ENCODE results near the gene CFAP61.

Gene CFAP61

GRCh38 chr20:20395903-20396568, 343.7 kb downstream of the CFAP61 start:
- Histone ChIP-seq H3K9ac (ENCODE audit: low read depth, low read length) (no peak overlapping the region), H3K4me1 (ENCODE audit: insufficient read depth, low read length) (no peaks in the 10 kb centered on the region; the same call in 1 of the 2 replicates), H3K27ac (ENCODE audit: low read length) (no peak overlapping the region), H3K9me3 (ENCODE audit: insufficient read depth, low read depth, low read length) (no peaks in the 10 kb centered on the region), H3K27me3 (ENCODE audit: insufficient read depth, low read length) (peaks cover 9% of the 10 kb centered on the region), H3K4me3 (ENCODE audit: low read length) (no peak overlapping the region), H3K36me3 (ENCODE audit: insufficient read depth, low read depth, low read length) (no peaks in the 10 kb centered on the region)

- no peak overlapping the region for H3K4me3 ChIP-seq (ENCODE audit: low read length)
- H3K36me3 ChIP-seq (ENCODE audit: insufficient read depth, low read depth, low read length), result no peaks in the 10 kb centered on the region
- peaks cover 9% of the 10 kb centered on the region for H3K27me3 ChIP-seq (ENCODE audit: insufficient read depth, low read length)
- no peaks in the 10 kb centered on the region for H3K9me3 ChIP-seq (ENCODE audit: insufficient read depth, low read depth, low read length)
- H3K27ac ChIP-seq (ENCODE audit: low read length), result no peak overlapping the region
- H3K9ac ChIP-seq (ENCODE audit: low read depth, low read length), result no peak overlapping the region
- no peaks in the 10 kb centered on the region; the same call in 1 of the 2 replicates for H3K4me1 ChIP-seq (ENCODE audit: insufficient read depth, low read length)
These were observed 344.5 kb downstream of the CFAP61 start for GRCh38 chr20:20396794-20397193.

- no peak overlapping the region for H3K27ac ChIP-seq (ENCODE audit: low read length)
- no peaks in the 10 kb centered on the region; the same call in 1 of the 2 replicates for H3K4me1 ChIP-seq (ENCODE audit: insufficient read depth, low read length)
- H3K27me3 ChIP-seq (ENCODE audit: insufficient read depth, low read length), result peaks cover 9% of the 10 kb centered on the region
- no peak overlapping the region for H3K4me3 ChIP-seq (ENCODE audit: low read length)
- H3K9ac ChIP-seq (ENCODE audit: low read depth, low read length), result no peak overlapping the region
- H3K36me3 ChIP-seq (ENCODE audit: insufficient read depth, low read depth, low read length), result no peaks in the 10 kb centered on the region
- no peaks in the 10 kb centered on the region for H3K9me3 ChIP-seq (ENCODE audit: insufficient read depth, low read depth, low read length)
These were observed 345.8 kb downstream of the CFAP61 start for GRCh38 chr20:20398123-20398522.

GRCh38 chr20:20399531-20400500, 347.5 kb downstream of the CFAP61 start:
- peaks cover 9% of the 10 kb centered on the region for H3K27me3 ChIP-seq (ENCODE audit: insufficient read depth, low read length)
- H3K36me3 ChIP-seq (ENCODE audit: insufficient read depth, low read depth, low read length), result no peaks in the 10 kb centered on the region
- no peak overlapping the region for H3K9ac ChIP-seq (ENCODE audit: low read depth, low read length)

GRCh38 chr20:20401991-20402390, 349.7 kb downstream of the CFAP61 start:
- peaks cover 6% of the 10 kb centered on the region for H3K27me3 ChIP-seq (ENCODE audit: insufficient read depth, low read length)
- no peaks in the 10 kb centered on the region for H3K36me3 ChIP-seq (ENCODE audit: insufficient read depth, low read depth, low read length)
- H3K27ac ChIP-seq (ENCODE audit: low read length), result no peak overlapping the region
- H3K4me1 ChIP-seq (ENCODE audit: insufficient read depth, low read length), result no peaks in the 10 kb centered on the region
- no peaks in the 10 kb centered on the region for H3K9me3 ChIP-seq (ENCODE audit: insufficient read depth, low read depth, low read length)
- no peak overlapping the region for H3K9ac ChIP-seq (ENCODE audit: low read depth, low read length)
- no peak overlapping the region for H3K4me3 ChIP-seq (ENCODE audit: low read length)

More at GRCh38 chr20:20399531-20400500, 347.5 kb downstream of the CFAP61 start:
- H3K4me3 ChIP-seq (ENCODE audit: low read length), result no peak overlapping the region
- H3K4me1 ChIP-seq (ENCODE audit: insufficient read depth, low read length), result no peaks in the 10 kb centered on the region; the same call in 1 of the 2 replicates
- no peaks in the 10 kb centered on the region for H3K9me3 ChIP-seq (ENCODE audit: insufficient read depth, low read depth, low read length)
- no peak overlapping the region for H3K27ac ChIP-seq (ENCODE audit: low read length)

- Histone ChIP-seq H3K4me3 (ENCODE audit: low read length) (no peak overlapping the region), H3K27ac (ENCODE audit: low read length) (no peak overlapping the region), H3K4me1 (ENCODE audit: insufficient read depth, low read length) (peaks cover 6% of the 10 kb centered on the region), H3K9me3 (ENCODE audit: insufficient read depth, low read depth, low read length) (no peaks in the 10 kb centered on the region), H3K9ac (ENCODE audit: low read depth, low read length) (no peak overlapping the region), H3K36me3 (ENCODE audit: insufficient read depth, low read depth, low read length) (no peaks in the 10 kb centered on the region), H3K27me3 (ENCODE audit: insufficient read depth, low read length) (peaks cover 4% of the 10 kb centered on the region; the same call in 1 of the 2 replicates)
These were observed 352.3 kb downstream of the CFAP61 start for GRCh38 chr20:20404633-20405032.

GRCh38 chr20:20405623-20406022, 353.3 kb downstream of the CFAP61 start:
- H3K27ac ChIP-seq (ENCODE audit: low read length), result no peak overlapping the region
- peaks cover 10% of the 10 kb centered on the region; the same call in 1 of the 2 replicates for H3K27me3 ChIP-seq (ENCODE audit: insufficient read depth, low read length)
- peaks cover 6% of the 10 kb centered on the region for H3K4me1 ChIP-seq (ENCODE audit: insufficient read depth, low read length)

GRCh38 chr20:20406306-20406705, 354.0 kb downstream of the CFAP61 start:
- Histone ChIP-seq H3K9ac (ENCODE audit: low read depth, low read length) (no peak overlapping the region), H3K9me3 (ENCODE audit: insufficient read depth, low read depth, low read length) (no peaks in the 10 kb centered on the region), H3K4me1 (ENCODE audit: insufficient read depth, low read length) (peaks cover 13% of the 10 kb centered on the region), H3K36me3 (ENCODE audit: insufficient read depth, low read depth, low read length) (no peaks in the 10 kb centered on the region), H3K27me3 (ENCODE audit: insufficient read depth, low read length) (peaks cover 16% of the 10 kb centered on the region; the same call in 1 of the 2 replicates), H3K27ac (ENCODE audit: low read length) (no peak overlapping the region), H3K4me3 (ENCODE audit: low read length) (no peak overlapping the region)

More at GRCh38 chr20:20405623-20406022, 353.3 kb downstream of the CFAP61 start:
- no peak overlapping the region for H3K4me3 ChIP-seq (ENCODE audit: low read length)
- H3K9me3 ChIP-seq (ENCODE audit: insufficient read depth, low read depth, low read length), result no peaks in the 10 kb centered on the region
- no peaks in the 10 kb centered on the region for H3K36me3 ChIP-seq (ENCODE audit: insufficient read depth, low read depth, low read length)
- no peak overlapping the region for H3K9ac ChIP-seq (ENCODE audit: low read depth, low read length)

GRCh38 chr20:20407891-20408805, 355.8 kb downstream of the CFAP61 start:
- no peak overlapping the region for H3K9ac ChIP-seq (ENCODE audit: low read depth, low read length)
- no peak overlapping the region for H3K27ac ChIP-seq (ENCODE audit: low read length)
- H3K9me3 ChIP-seq (ENCODE audit: insufficient read depth, low read depth, low read length), result no peaks in the 10 kb centered on the region
- H3K36me3 ChIP-seq (ENCODE audit: insufficient read depth, low read depth, low read length), result no peaks in the 10 kb centered on the region
- H3K4me3 ChIP-seq (ENCODE audit: low read length), result no peak overlapping the region
- H3K27me3 ChIP-seq (ENCODE audit: insufficient read depth, low read length), result peaks cover 35% of the 10 kb centered on the region
- H3K4me1 ChIP-seq (ENCODE audit: insufficient read depth, low read length), result peaks cover 31% of the 10 kb centered on the region

GRCh38 chr20:20409331-20409730, 357.0 kb downstream of the CFAP61 start:
- H3K27ac ChIP-seq (ENCODE audit: low read length), result no peak overlapping the region
- no peaks in the 10 kb centered on the region for H3K36me3 ChIP-seq (ENCODE audit: insufficient read depth, low read depth, low read length)
- no peak overlapping the region for H3K9ac ChIP-seq (ENCODE audit: low read depth, low read length)
- peaks cover 40% of the 10 kb centered on the region for H3K27me3 ChIP-seq (ENCODE audit: insufficient read depth, low read length)
- H3K9me3 ChIP-seq (ENCODE audit: insufficient read depth, low read depth, low read length), result no peaks in the 10 kb centered on the region
- no peak overlapping the region for H3K4me3 ChIP-seq (ENCODE audit: low read length)
- H3K4me1 ChIP-seq (ENCODE audit: insufficient read depth, low read length), result peaks cover 33% of the 10 kb centered on the region
